Neural cell (in vitro differentiated cells): ENCODE data around the gene COPS9. TPM values are rescaled to one million over a fixed set of nuclear protein-coding genes. Genes with fewer than 3 reads are reported as not detected.

Experiments
- H2AFZ ChIP-seq: fragments of 200-600, 300-800 bp; sonication (generic), shearing (Covaris generic); 2 replicates; pipeline ENCODE4 v1.6.0; 2014; ENCODE audit warnings: low read depth, mild to moderate bottlenecking, antibody characterized with exemption, low read length, moderate library complexity
- H3F3A ChIP-seq: fragments of 200-600 bp; shearing (Covaris generic); 2 replicates; pipeline ENCODE4 v1.6.1; 2016; ENCODE audit warnings: mild to moderate bottlenecking, moderate library complexity, mixed read lengths, antibody characterized with exemption, low read length; ENCODE audit not compliant: insufficient read depth, poor library complexity, severe bottlenecking
- H3K27ac ChIP-seq: fragments of 200-600, 300-800 bp; sonication (generic), shearing (Covaris generic); 2 replicates; pipeline ENCODE4 v1.5.1; 2014; ENCODE audit warnings: mild to moderate bottlenecking, low read length, moderate library complexity
- H3K27me3 ChIP-seq: fragments of 300-800, 200-600 bp; sonication (generic), shearing (Covaris generic); 2 replicates; pipeline ENCODE4 v1.6.0; 2014; ENCODE audit warnings: mild to moderate bottlenecking, low read depth, low read length, moderate library complexity; ENCODE audit not compliant: insufficient read depth
- H3K36me3 ChIP-seq: fragments of 300-800, 200-600 bp; sonication (generic), shearing (Covaris generic); 2 replicates; pipeline ENCODE4 v1.5.1; 2014; ENCODE audit warnings: mild to moderate bottlenecking, antibody characterized with exemption, low read length, moderate library complexity; ENCODE audit not compliant: insufficient read depth
- H3K4me2 ChIP-seq: fragments of 300-800, 200-600 bp; sonication (generic), shearing (Covaris generic); 2 replicates; pipeline ENCODE4 v1.6.0; 2014; ENCODE audit warnings: mild to moderate bottlenecking, low read length
- H3K4me3 ChIP-seq: fragments of 300-800, 200-600 bp; sonication (generic), shearing (Covaris generic); 2 replicates; pipeline ENCODE4 v1.5.1; 2014; ENCODE audit warnings: mild to moderate bottlenecking, low read length, moderate library complexity
- H3K79me2 ChIP-seq: fragments of 200-600 bp; shearing (Covaris generic); replicated peaks from 2 replicates; pipeline ENCODE4 v1.6.0; 2014; ENCODE audit warnings: mild to moderate bottlenecking, low read length, moderate library complexity; ENCODE audit not compliant: insufficient read depth
- H3K9ac ChIP-seq: fragments of 300-800, 200-600 bp; sonication (generic), shearing (Covaris generic); 2 replicates; pipeline ENCODE4 v1.6.1; 2016; ENCODE audit warnings: mild to moderate bottlenecking, low read length, mixed read lengths
- H3K9me2 ChIP-seq: fragments of 200-600 bp; shearing (Covaris generic); 2 replicates; pipeline ENCODE4 v1.6.1; 2016; ENCODE audit warnings: mild to moderate bottlenecking, low read length, mixed read lengths; ENCODE audit not compliant: insufficient read depth
- H3K9me3 ChIP-seq: fragments of 200-600, 300-800 bp; sonication (generic), shearing (Covaris generic); 2 replicates; pipeline ENCODE4 v1.6.1; 2016; ENCODE audit warnings: mild to moderate bottlenecking, mixed run types, low read length, moderate library complexity, mixed read lengths
- H4K20me1 ChIP-seq: fragments of 200-600 bp; shearing (Covaris generic); 2 replicates; pipeline ENCODE4 v1.6.1; 2016; ENCODE audit warnings: mild to moderate bottlenecking, mixed run types; ENCODE audit not compliant: insufficient read depth
- CTCF ChIP-seq: fragments of 450-650 bp; IDR thresholded peaks from 2 replicates; pipeline ENCODE4 v1.5.1; 2014; ENCODE audit warnings: antibody characterized with exemption, mild to moderate bottlenecking, moderate library complexity; ENCODE audit not compliant: poor library complexity, severe bottlenecking
- EP300 ChIP-seq: fragments of 450-650 bp; conservative IDR thresholded peaks from 2 replicates; pipeline ENCODE4 v1.6.1; 2014; ENCODE audit warnings: antibody characterized with exemption, mild to moderate bottlenecking, moderate library complexity; ENCODE audit not compliant: poor library complexity, severe bottlenecking
- EZH2 ChIP-seq: fragments of 200-600, 300-800 bp; shearing (Covaris generic), sonication (generic); IDR thresholded peaks from 2 replicates; pipeline ENCODE4 v1.6.1; 2014; ENCODE audit warnings: antibody characterized with exemption, low read length, borderline replicate concordance, mild to moderate bottlenecking; ENCODE audit not compliant: insufficient read depth, poor library complexity, severe bottlenecking
- MXI1 ChIP-seq: fragments of 450-650 bp; conservative IDR thresholded peaks from 2 replicates; pipeline ENCODE4 v1.6.1; 2014; ENCODE audit warnings: antibody characterized with exemption, mild to moderate bottlenecking; ENCODE audit not compliant: poor library complexity, severe bottlenecking
- POLR2AphosphoS5 ChIP-seq: IDR thresholded peaks from 2 replicates; pipeline ENCODE4 v1.6.1; 2012
- RAD21 ChIP-seq: fragments of 450-650 bp; conservative IDR thresholded peaks from 2 replicates; pipeline ENCODE4 v1.6.1; 2014; ENCODE audit warnings: antibody characterized with exemption, mild to moderate bottlenecking, moderate library complexity
- REST ChIP-seq: IDR thresholded peaks from 2 replicates; pipeline ENCODE4 v1.6.1; 2012; ENCODE audit warnings: borderline replicate concordance
- SMC3 ChIP-seq: fragments of 450-650 bp; conservative IDR thresholded peaks from 2 replicates; pipeline ENCODE4 v1.6.1; 2014; ENCODE audit warnings: antibody characterized with exemption, mild to moderate bottlenecking, moderate library complexity; ENCODE audit not compliant: poor library complexity
- TAF1 ChIP-seq: IDR thresholded peaks from 2 replicates; pipeline ENCODE4 v1.6.1; 2012; ENCODE audit warnings: low read depth
- polyA plus RNA-seq: library from polyadenylated mRNA; depleted of rRNA; stranded (reverse); fragments of >200 nt; gene quantifications from 2 replicates; pipeline ENCODE4 v1.2.3, GENCODE V29; 2014

Gene COPS9
- polyA plus RNA-seq, 1 donor from 2014 or later: 359 TPM

- no peaks in the 10 kb centered on the region for H3F3A ChIP-seq
- H3K27ac ChIP-seq: no peak overlapping the region
- no peaks in the 10 kb centered on the region for H3K9me2 ChIP-seq
- no peak overlapping the region for H3K4me2 ChIP-seq
- no peaks in the 10 kb centered on the region for H3K79me2 ChIP-seq
- H4K20me1 ChIP-seq: no peaks in the 10 kb centered on the region
- H3K4me3 ChIP-seq: no peak overlapping the region
- no peak overlapping the region for H3K9ac ChIP-seq
- TF ChIP-seq POLR2AphosphoS5 (no peak), CTCF (no peak), EZH2 (no peak), EP300 (no peak), SMC3 (no peak), RAD21 (no peak), TAF1 (no peak), MXI1 (no peak)
- H2AFZ ChIP-seq: no peak overlapping the region
- H3K36me3 ChIP-seq: no peaks in the 10 kb centered on the region
- H3K9me3 ChIP-seq: no peaks in the 10 kb centered on the region
- H3K27me3 ChIP-seq: no peaks in the 10 kb centered on the region
Measured at GRCh38 chr2:240160291-240161086, 24.4 kb upstream of the COPS9 start.

GRCh38 chr2:240159251-240159839, 23.2 kb upstream of the COPS9 start:
- H3K9me2 ChIP-seq: no peaks in the 10 kb centered on the region
- no peaks in the 10 kb centered on the region for H4K20me1 ChIP-seq
- no peak overlapping the region for H2AFZ ChIP-seq
- no peaks in the 10 kb centered on the region for H3F3A ChIP-seq
- H3K27ac ChIP-seq: no peak overlapping the region
- H3K4me2 ChIP-seq: no peak overlapping the region
- H3K36me3 ChIP-seq: no peaks in the 10 kb centered on the region
- no peaks in the 10 kb centered on the region for H3K79me2 ChIP-seq
- no peaks in the 10 kb centered on the region for H3K27me3 ChIP-seq
- no peak overlapping the region for H3K4me3 ChIP-seq
- TF ChIP-seq CTCF (no peak), SMC3 (no peak)
- H3K9me3 ChIP-seq: no peaks in the 10 kb centered on the region
- no peak overlapping the region for H3K9ac ChIP-seq

GRCh38 chr2:240157147-240157470, 21.0 kb upstream of the COPS9 start:
- H3K79me2 ChIP-seq: no peaks in the 10 kb centered on the region
- no peak overlapping the region for H3K4me2 ChIP-seq

More at GRCh38 chr2:240157147-240157470, 21.0 kb upstream of the COPS9 start:
- Histone ChIP-seq H3K9me2 (no peaks in the 10 kb centered on the region), H2AFZ (no peak overlapping the region), H3K9ac (no peak overlapping the region), H3K27ac (no peak overlapping the region), H3K4me3 (no peak overlapping the region), H3F3A (no peaks in the 10 kb centered on the region), H3K27me3 (no peaks in the 10 kb centered on the region), H4K20me1 (no peaks in the 10 kb centered on the region), H3K36me3 (no peaks in the 10 kb centered on the region), H3K9me3 (no peaks in the 10 kb centered on the region)
- no peak for TF ChIP-seq MXI1
- no peak for TF ChIP-seq REST
- no peak for TF ChIP-seq EZH2
- TF ChIP-seq POLR2AphosphoS5: no peak
- no peak for TF ChIP-seq TAF1
- TF ChIP-seq SMC3: no peak
- TF ChIP-seq CTCF: no peak
- TF ChIP-seq EP300: no peak
- no peak for TF ChIP-seq RAD21
